HG03558 (cell line): ENCODE results near the gene DAB2IP.
"Not testable (repeated sequence)": the region's sequence is repeated elsewhere in the genome, so short reads cannot be mapped to it uniquely, and the experiment has no call there.

Source experiments
- ATAC-seq: cut with Tn5 transposase; IDR thresholded peaks from one replicate; pipeline ENCODE4 v1.9.1; 2021; ENCODE audit warnings: moderate number of reproducible peaks; ENCODE audit not compliant: unreplicated experiment; ENCODE audit errors: extremely low read depth

The DAB2IP gene

GRCh38 chr9:121641224-121641611 lies 10.2 kb upstream of the DAB2IP start:
- no peak for ATAC-seq

- no peak for ATAC-seq
These were observed 8.7 kb upstream of the DAB2IP start for GRCh38 chr9:121642758-121643157.

- no peak for ATAC-seq
These were observed 8.0 kb upstream of the DAB2IP start for GRCh38 chr9:121643473-121643872.

GRCh38 chr9:121644040-121644439 lies 7.4 kb upstream of the DAB2IP start:
- ATAC-seq = not testable (repeated sequence)

- no peak for ATAC-seq
These were observed 6.4 kb upstream of the DAB2IP start for GRCh38 chr9:121645003-121645402.

- no peak for ATAC-seq
These were observed 5.3 kb upstream of the DAB2IP start for GRCh38 chr9:121645853-121646807.

GRCh38 chr9:121646992-121647391 lies 4.4 kb upstream of the DAB2IP start:
- no peak for ATAC-seq

GRCh38 chr9:121648172-121648571 lies 3.3 kb upstream of the DAB2IP start:
- ATAC-seq = no peak

- no peak for ATAC-seq
These were observed 2.6 kb upstream of the DAB2IP start for GRCh38 chr9:121648799-121649198.

- ATAC-seq = no peak
These were observed 1.8 kb upstream of the DAB2IP start for GRCh38 chr9:121649476-121650216.

- no peak for ATAC-seq
These were observed 1.0 kb upstream of the DAB2IP start for GRCh38 chr9:121650217-121651007.

- no peak for ATAC-seq
These were observed 483 bp upstream of the DAB2IP start for GRCh38 chr9:121651008-121651294.

- no peak for ATAC-seq
These were observed 795 bp downstream of the DAB2IP start for GRCh38 chr9:121652021-121652837.

- no peak for ATAC-seq
These were observed 1.4 kb downstream of the DAB2IP start for GRCh38 chr9:121652838-121653231.

- ATAC-seq = no peak
These were observed 3.2 kb downstream of the DAB2IP start for GRCh38 chr9:121654499-121655140.

GRCh38 chr9:121655231-121655755 lies 3.9 kb downstream of the DAB2IP start:
- ATAC-seq = no peak

GRCh38 chr9:121656941-121657470 lies 5.6 kb downstream of the DAB2IP start:
- no peak for ATAC-seq

GRCh38 chr9:121658166-121658565 lies 6.7 kb downstream of the DAB2IP start:
- no peak for ATAC-seq

GRCh38 chr9:121658591-121658990 lies 7.2 kb downstream of the DAB2IP start:
- no peak for ATAC-seq
